PC-9 (cell line): ENCODE measurements around the gene LAGE3. TPM values are rescaled to one million over a fixed set of nuclear protein-coding genes. Genes with fewer than 3 reads are reported as not detected.

ENCODE experiments used
- BruUV-seq: library from RNA; stranded (reverse); fragments of 400-500 nt; replicated peaks from 2 replicates; lab custom pipeline; 2021; lab: Mats Ljungman, UMichigan
- CTCF ChIA-PET: fragments of 300-600 bp; sonication (Branson Sonifier 250); formaldehyde crosslinking; loops from one replicate; lab custom pipeline; 2022; ENCODE audit warnings: antibody characterized with exemption; lab: Charles Lee
- POLR2A ChIA-PET: fragments of 300-600 bp; sonication (Branson Sonifier 250); formaldehyde crosslinking; loops from one replicate; lab custom pipeline; 2022; ENCODE audit warnings: antibody characterized with exemption; ENCODE audit not compliant: unreplicated experiment; lab: Charles Lee
- DNase-seq, 2 experiments: peaks; one replicate each; pipeline versions ENCODE4 v3.0.0 to v3.0.0-alpha.2; 2015 to 2022; ENCODE audit warnings: mixed read lengths in 1 of 2
- H2AFZ ChIP-seq: fragments of 200-600 bp; sonication (generic); 2 replicates; pipeline ENCODE4 v1.8.1; 2017; ENCODE audit warnings: antibody characterized with exemption
- H3F3A ChIP-seq: fragments of 200-600 bp; sonication (generic); 2 replicates; pipeline ENCODE4 v1.8.1; 2017; ENCODE audit warnings: antibody characterized with exemption, mild to moderate bottlenecking, low read depth; ENCODE audit not compliant: insufficient read depth
- H3K27ac ChIP-seq: fragments of 200-600 bp; sonication (generic); 2 replicates; pipeline ENCODE4 v1.6.1; 2016; ENCODE audit warnings: mixed run types
- H3K27me3 ChIP-seq: fragments of 200-600 bp; sonication (generic); 2 replicates; pipeline ENCODE4 v1.6.1; 2016; ENCODE audit warnings: low read depth, mixed run types; ENCODE audit not compliant: insufficient read depth
- H3K36me3 ChIP-seq: fragments of 200-600 bp; sonication (generic); 2 replicates; pipeline ENCODE4 v1.6.1; 2016; ENCODE audit warnings: low read depth, mixed run types
- H3K4me1 ChIP-seq: fragments of 200-600 bp; sonication (generic); replicated peaks from 2 replicates; pipeline ENCODE4 v1.6.1; 2016; ENCODE audit warnings: mixed run types; ENCODE audit not compliant: insufficient read depth
- H3K4me2 ChIP-seq: fragments of 200-600 bp; sonication (generic); 2 replicates; pipeline ENCODE4 v1.6.1; 2017; ENCODE audit warnings: mixed run types
- H3K4me3 ChIP-seq: fragments of 200-600 bp; sonication (generic); 2 replicates; pipeline ENCODE4 v1.6.1; 2016; ENCODE audit warnings: mixed run types
- H3K79me2 ChIP-seq: fragments of 200-600 bp; sonication (generic); 2 replicates; pipeline ENCODE4 v1.6.1; 2017; ENCODE audit warnings: low read depth, mixed run types
- H3K9me2 ChIP-seq: fragments of 200-600 bp; sonication (generic); 2 replicates; pipeline ENCODE4 v1.8.1; 2017; ENCODE audit warnings: mild to moderate bottlenecking; ENCODE audit not compliant: insufficient read depth
- H3K9me3 ChIP-seq: fragments of 200-600 bp; sonication (generic); 2 replicates; pipeline ENCODE4 v1.8.1; 2016; ENCODE audit warnings: low read depth; ENCODE audit not compliant: insufficient read depth
- H4K20me1 ChIP-seq: fragments of 200-600 bp; sonication (generic); 2 replicates; pipeline ENCODE4 v1.8.1; 2017; ENCODE audit not compliant: insufficient read depth
- CTCF ChIP-seq: fragments of 200-600 bp; sonication (generic); conservative IDR thresholded peaks from 2 replicates; pipeline ENCODE4 v1.6.1; 2017; ENCODE audit warnings: mixed run types, antibody characterized with exemption, mild to moderate bottlenecking, moderate library complexity
- EZH2 ChIP-seq: fragments of 200-600 bp; sonication (generic); IDR thresholded peaks from 2 replicates; pipeline ENCODE4 v1.8.0; 2017; ENCODE audit warnings: antibody characterized with exemption, low read depth
- intact Hi-C: fragments of 100-400 bp; cut with micrococcal nuclease; formaldehyde crosslinking; loops from one replicate; pipeline ENCODE4 v1.10.0; 2022; ENCODE audit not compliant: unreplicated experiment
- total RNA-seq: library from RNA; stranded (reverse); gene quantifications from 2 replicates; pipeline ENCODE4 v1.2.3, GENCODE V29; 2021

Gene LAGE3
- total RNA-seq, 1 experiment from 2014 or later, result 63.9 TPM

GRCh38 chrX:154434394-154435168 lies 44.5 kb downstream of the LAGE3 start:
- Histone ChIP-seq H3F3A (no peaks in the 10 kb centered on the region; the same call in 1 of the 2 replicates), H2AFZ (no peak overlapping the region), H3K36me3 (no peaks in the 10 kb centered on the region), H3K4me2 (no peak overlapping the region), H3K9me3 (no peaks in the 10 kb centered on the region), H3K9me2 (no peaks in the 10 kb centered on the region), H3K79me2 (peaks cover 24% of the 10 kb centered on the region), H3K27me3 (no peaks in the 10 kb centered on the region), H3K27ac (no peak overlapping the region), H3K4me3 (no peak overlapping the region), H4K20me1 (no peaks in the 10 kb centered on the region), H3K4me1 (peaks cover 10% of the 10 kb centered on the region)
- BruUV-seq, result no TSS peak
- intact Hi-C loops, result no loop called here
- POLR2A ChIA-PET, result interaction anchor here (0.5 kb wide), 1 partner anchor 1798 kb away, joined by 3 read pairs; no protein-coding TSS in a partner anchor
- DNase-seq, result no peak
- CTCF ChIA-PET, result no interaction called here
- TF ChIP-seq CTCF (no peak), EZH2 (no peak)

- H3K36me3 ChIP-seq, result no peaks in the 10 kb centered on the region
- no peaks in the 10 kb centered on the region for H3K9me2 ChIP-seq
- TF ChIP-seq CTCF, result no peak
- no peak for TF ChIP-seq EZH2
- H2AFZ ChIP-seq, result no peak overlapping the region
- H3K27me3 ChIP-seq, result no peaks in the 10 kb centered on the region
- intact Hi-C loops, result no loop called here
- POLR2A ChIA-PET, result no interaction called here
- no peaks in the 10 kb centered on the region for H3K9me3 ChIP-seq
- H3K4me3 ChIP-seq, result no peak overlapping the region
- H3K4me2 ChIP-seq, result no peak overlapping the region
- no peaks in the 10 kb centered on the region; the same call in 1 of the 2 replicates for H3F3A ChIP-seq
- no peaks in the 10 kb centered on the region for H4K20me1 ChIP-seq
- no peak overlapping the region for H3K27ac ChIP-seq
- peaks cover 13% of the 10 kb centered on the region for H3K4me1 ChIP-seq
- BruUV-seq, result no TSS peak
- no peak for DNase-seq
- peaks cover 30% of the 10 kb centered on the region for H3K79me2 ChIP-seq
- CTCF ChIA-PET, result no interaction called here
Measured at GRCh38 chrX:154433605-154434004, 45.5 kb downstream of the LAGE3 start.

- CTCF ChIA-PET, result no interaction called here
Measured at GRCh38 chrX:154432210-154432609, 46.9 kb downstream of the LAGE3 start.

More at GRCh38 chrX:154432210-154432609, 46.9 kb downstream of the LAGE3 start:
- Histone ChIP-seq H3K27ac (no peak overlapping the region), H3K27me3 (no peaks in the 10 kb centered on the region), H3K4me3 (no peak overlapping the region), H4K20me1 (no peaks in the 10 kb centered on the region), H3K36me3 (no peaks in the 10 kb centered on the region), H2AFZ (no peak overlapping the region), H3K4me1 (peaks cover 6% of the 10 kb centered on the region), H3K9me3 (no peaks in the 10 kb centered on the region), H3F3A (no peaks in the 10 kb centered on the region; the same call in 1 of the 2 replicates), H3K9me2 (no peaks in the 10 kb centered on the region), H3K4me2 (no peak overlapping the region), H3K79me2 (peaks cover 19% of the 10 kb centered on the region)
- DNase-seq, result no peak
- no TSS peak for BruUV-seq
- POLR2A ChIA-PET, result no interaction called here
- TF ChIP-seq EZH2 (no peak), CTCF (no peak)
- intact Hi-C loops, result no loop called here
